Esophagus muscularis mucosa (tissue), 4 donors: ENCODE results near the gene OTULIN.

Experiments
- EP300 ChIP-seq: sonication (generic); formaldehyde crosslinking; IDR thresholded peaks from one replicate; pipeline ENCODE4 v1.6.1; 2017; ENCODE audit warnings: antibody characterized with exemption
- POLR2A ChIP-seq: fragments of 450-650 bp; IDR thresholded peaks from one replicate; pipeline ENCODE4 v1.6.1; 2017; ENCODE audit warnings: antibody characterized with exemption, moderate library complexity, mild to moderate bottlenecking, low read depth
- POLR2AphosphoS5 ChIP-seq, 2 donors: sonication (generic); formaldehyde crosslinking; IDR thresholded peaks; one replicate each; pipeline ENCODE4 v1.6.1; 2017; ENCODE audit warnings: antibody characterized with exemption in 2 of 2
- TF ChIP-seq, protein P1 (sequence below), 3 experiments: fragments of 200-600 bp in 2 of 3; fragments of 450-650 bp in 1 of 3; sonication (generic) in 2 of 3; IDR thresholded peaks; one replicate each; pipeline ENCODE4 v1.5.1; 2017 to 2019; ENCODE audit warnings: antibody characterized with exemption in 3 of 3, mild to moderate bottlenecking in 2 of 3, moderate library complexity in 1 of 3

DNA sequence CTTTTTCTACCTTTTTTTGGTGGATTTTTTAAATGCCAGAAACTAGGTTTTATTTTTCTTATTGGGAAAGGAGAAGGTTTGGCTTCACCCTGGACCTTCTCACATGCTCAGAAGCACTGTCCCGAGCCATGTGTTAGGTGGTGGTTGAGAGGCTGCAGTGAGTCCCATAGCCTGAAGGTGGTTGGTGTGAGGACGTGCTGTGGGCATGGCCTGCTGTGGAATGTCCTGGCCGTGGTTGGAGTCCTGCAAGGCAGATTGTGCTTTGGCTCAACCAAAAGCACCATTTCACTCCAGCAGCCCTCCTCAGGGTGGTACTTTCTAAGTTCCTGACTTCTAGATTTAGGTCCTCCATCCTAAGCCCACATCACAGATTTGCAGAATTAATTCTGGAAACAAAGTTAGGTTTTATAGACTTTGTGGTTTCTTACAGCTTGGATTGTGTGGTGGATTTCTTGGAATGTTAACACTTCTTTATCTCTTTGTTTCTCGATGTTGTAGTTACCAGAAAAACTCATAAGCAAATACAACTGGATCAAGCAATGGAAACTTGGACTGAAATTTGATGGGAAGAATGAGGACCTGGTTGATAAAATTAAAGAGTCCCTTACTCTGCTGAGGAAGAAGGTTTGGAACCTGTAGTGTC, 22.6 kb downstream of the OTULIN start:
- TF ChIP-seq, protein P1, sequence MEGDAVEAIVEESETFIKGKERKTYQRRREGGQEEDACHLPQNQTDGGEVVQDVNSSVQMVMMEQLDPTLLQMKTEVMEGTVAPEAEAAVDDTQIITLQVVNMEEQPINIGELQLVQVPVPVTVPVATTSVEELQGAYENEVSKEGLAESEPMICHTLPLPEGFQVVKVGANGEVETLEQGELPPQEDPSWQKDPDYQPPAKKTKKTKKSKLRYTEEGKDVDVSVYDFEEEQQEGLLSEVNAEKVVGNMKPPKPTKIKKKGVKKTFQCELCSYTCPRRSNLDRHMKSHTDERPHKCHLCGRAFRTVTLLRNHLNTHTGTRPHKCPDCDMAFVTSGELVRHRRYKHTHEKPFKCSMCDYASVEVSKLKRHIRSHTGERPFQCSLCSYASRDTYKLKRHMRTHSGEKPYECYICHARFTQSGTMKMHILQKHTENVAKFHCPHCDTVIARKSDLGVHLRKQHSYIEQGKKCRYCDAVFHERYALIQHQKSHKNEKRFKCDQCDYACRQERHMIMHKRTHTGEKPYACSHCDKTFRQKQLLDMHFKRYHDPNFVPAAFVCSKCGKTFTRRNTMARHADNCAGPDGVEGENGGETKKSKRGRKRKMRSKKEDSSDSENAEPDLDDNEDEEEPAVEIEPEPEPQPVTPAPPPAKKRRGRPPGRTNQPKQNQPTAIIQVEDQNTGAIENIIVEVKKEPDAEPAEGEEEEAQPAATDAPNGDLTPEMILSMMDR (IDR thresholded peaks at IDR 0.05) = peak in 1 of 3 experiments; percentile 6
- no peak for TF ChIP-seq POLR2A
- TF ChIP-seq POLR2AphosphoS5 (IDR thresholded peaks at IDR 0.05) = no peak
- TF ChIP-seq EP300 = no peak
